Bladder microvascular endothelial cell (primary cell): ENCODE results near the gene RNF20. TPM values are rescaled to one million over a fixed set of nuclear protein-coding genes. Genes with fewer than 3 reads are reported as not detected.

Experiments
- total RNA-seq: library from RNA; depleted of rRNA; stranded (reverse); fragments of >200 nt; gene quantifications from 2 replicates; pipeline ENCODE4 v1.2.3, GENCODE V29; 2014

RNF20 gene, protein sequence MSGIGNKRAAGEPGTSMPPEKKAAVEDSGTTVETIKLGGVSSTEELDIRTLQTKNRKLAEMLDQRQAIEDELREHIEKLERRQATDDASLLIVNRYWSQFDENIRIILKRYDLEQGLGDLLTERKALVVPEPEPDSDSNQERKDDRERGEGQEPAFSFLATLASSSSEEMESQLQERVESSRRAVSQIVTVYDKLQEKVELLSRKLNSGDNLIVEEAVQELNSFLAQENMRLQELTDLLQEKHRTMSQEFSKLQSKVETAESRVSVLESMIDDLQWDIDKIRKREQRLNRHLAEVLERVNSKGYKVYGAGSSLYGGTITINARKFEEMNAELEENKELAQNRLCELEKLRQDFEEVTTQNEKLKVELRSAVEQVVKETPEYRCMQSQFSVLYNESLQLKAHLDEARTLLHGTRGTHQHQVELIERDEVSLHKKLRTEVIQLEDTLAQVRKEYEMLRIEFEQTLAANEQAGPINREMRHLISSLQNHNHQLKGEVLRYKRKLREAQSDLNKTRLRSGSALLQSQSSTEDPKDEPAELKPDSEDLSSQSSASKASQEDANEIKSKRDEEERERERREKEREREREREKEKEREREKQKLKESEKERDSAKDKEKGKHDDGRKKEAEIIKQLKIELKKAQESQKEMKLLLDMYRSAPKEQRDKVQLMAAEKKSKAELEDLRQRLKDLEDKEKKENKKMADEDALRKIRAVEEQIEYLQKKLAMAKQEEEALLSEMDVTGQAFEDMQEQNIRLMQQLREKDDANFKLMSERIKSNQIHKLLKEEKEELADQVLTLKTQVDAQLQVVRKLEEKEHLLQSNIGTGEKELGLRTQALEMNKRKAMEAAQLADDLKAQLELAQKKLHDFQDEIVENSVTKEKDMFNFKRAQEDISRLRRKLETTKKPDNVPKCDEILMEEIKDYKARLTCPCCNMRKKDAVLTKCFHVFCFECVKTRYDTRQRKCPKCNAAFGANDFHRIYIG
- 17.3 and 37.6 TPM in 2 replicates for total RNA-seq

DNA sequence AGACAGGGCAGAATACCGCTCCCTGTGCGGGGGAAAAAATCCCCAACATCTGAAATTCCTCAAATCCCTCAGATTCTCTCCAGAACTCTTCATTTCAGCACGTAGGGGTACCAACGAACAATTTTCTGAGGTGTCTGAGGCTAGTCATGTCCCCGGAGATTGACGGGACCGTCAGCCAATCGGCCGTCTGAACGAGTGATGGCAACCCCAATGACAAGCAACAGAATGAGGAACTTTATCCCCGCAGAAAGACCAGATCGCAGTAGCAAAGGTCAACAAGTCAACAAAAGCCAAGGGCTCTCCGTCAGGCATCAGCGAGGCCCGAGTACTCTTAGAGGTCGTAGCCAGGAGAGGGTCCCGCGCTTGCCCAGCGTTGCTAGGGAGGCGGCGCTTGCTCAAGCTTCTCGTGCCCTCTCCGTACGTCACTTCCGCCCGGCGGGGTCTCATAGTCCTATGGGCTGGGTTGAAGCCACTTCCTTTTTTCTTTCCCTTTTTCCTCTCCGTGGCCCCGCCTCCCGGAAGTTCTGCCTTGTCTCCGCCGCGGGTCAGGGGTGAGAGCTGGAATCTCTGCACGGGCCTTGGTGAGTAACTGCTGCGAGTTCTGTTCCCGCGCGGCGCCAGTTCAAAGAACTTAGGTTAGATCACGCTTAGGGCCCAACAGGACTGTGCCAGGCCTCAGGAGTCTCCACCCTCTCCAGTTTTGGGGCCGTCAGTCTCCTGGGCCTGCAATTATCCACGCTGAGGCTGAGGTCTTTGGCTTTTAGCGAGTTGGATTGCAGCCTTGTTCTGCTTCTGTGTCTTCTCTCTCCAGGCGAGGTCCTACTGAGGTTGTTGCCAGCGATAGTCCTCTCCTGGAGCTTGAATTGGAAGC, at the start of gene RNF20:
Gene RNF20, plus strand, starts transcription at position 520 of the 871 bp plus-strand sequence. CDS start 1,571 bp downstream, outside the sequence.

DNA sequence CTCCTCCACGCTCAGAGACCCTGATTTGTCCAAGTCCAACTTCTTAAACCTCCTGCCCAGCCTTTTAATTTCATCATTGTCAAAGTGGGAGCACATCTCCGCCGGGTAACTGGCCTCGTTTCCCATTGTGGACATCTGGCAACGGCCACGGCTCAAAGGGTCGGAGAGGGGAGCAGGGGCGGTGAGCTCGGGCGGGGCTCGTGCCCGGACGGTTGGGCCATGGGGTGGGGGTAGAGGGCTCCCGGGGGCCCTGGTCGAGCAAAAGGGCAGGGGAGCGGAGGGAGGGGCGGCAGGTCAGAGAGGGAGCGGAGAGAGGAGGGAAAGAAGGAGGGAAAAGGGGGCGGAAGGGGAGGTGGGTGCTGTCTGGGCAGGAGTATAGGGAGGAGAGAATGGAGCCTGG, 61.1 kb downstream of the RNF20 start, which contains the start of gene PPP3R2:
Gene PPP3R2, minus strand, starts transcription at position 174 of the 400 bp plus-strand sequence. Its CDS starts 48 bp downstream, at position 126.

Other genes with a start within 250 kb of the RNF20 start
- gene BAAT, start 148.8 kb upstream of the RNF20 start, total RNA-seq: under 0.01 TPM in 1 of 2 replicates, not detected in the other
- 10.2 and 14.5 TPM in 2 replicates for gene MRPL50, start 135.2 kb upstream of the RNF20 start, total RNA-seq
- 15.4 and 32.8 TPM in 2 replicates for gene ZNF189, start 135.0 kb upstream of the RNF20 start, total RNA-seq
- gene ALDOB, start 98.1 kb upstream of the RNF20 start, total RNA-seq: 0.06 TPM in 1 of 2 replicates, not detected in the other
- gene PPP3R2, start 61.1 kb downstream of the RNF20 start, total RNA-seq: not detected in 2 replicates
- not detected in 2 replicates for gene GRIN3A, start 204.8 kb downstream of the RNF20 start, total RNA-seq